Measurements from ENCODE around the gene CRACR2B.

Gene CRACR2B

GRCh38 chr11:862081-862661, 34.5 kb downstream of the CRACR2B start:
- Histone ChIP-seq H3K27ac (ENCODE audit: low read depth, low read length) (0 out of 2 replicates have a peak overlapping the region, but pooled peaks have one; percentile 60), H3K4me1 (ENCODE audit: control insufficient read depth, insufficient read depth, low read length) (peaks cover 33% of the 10 kb centered on the region), H3K4me3 (ENCODE audit: low read depth, low read length) (peak overlapping the region; percentile 49), H3K27me3 (ENCODE audit: control insufficient read depth, insufficient read depth, low read length) (no peaks in the 10 kb centered on the region), H3K36me3 (ENCODE audit: control insufficient read depth, insufficient read depth, low read length) (peaks cover 7% of the 10 kb centered on the region), H3K9ac (ENCODE audit: low read length) (peak overlapping the region; percentile 41), H3K9me3 (ENCODE audit: control insufficient read depth, insufficient read depth, low read depth, low read length) (no peaks in the 10 kb centered on the region)

- Histone ChIP-seq H3K9me3 (ENCODE audit: control insufficient read depth, insufficient read depth, low read depth, low read length) (no peaks in the 10 kb centered on the region), H3K4me1 (ENCODE audit: control insufficient read depth, insufficient read depth, low read length) (peaks cover 33% of the 10 kb centered on the region), H3K4me3 (ENCODE audit: low read depth, low read length) (peak overlapping the region; percentile 49), H3K36me3 (ENCODE audit: control insufficient read depth, insufficient read depth, low read length) (peaks cover 7% of the 10 kb centered on the region), H3K27ac (ENCODE audit: low read depth, low read length) (peak overlapping the region; percentile 60; the same call in 1 of the 2 replicates), H3K27me3 (ENCODE audit: control insufficient read depth, insufficient read depth, low read length) (no peaks in the 10 kb centered on the region), H3K9ac (ENCODE audit: low read length) (peak overlapping the region; percentile 18)
These were observed 34.9 kb downstream of the CRACR2B start for GRCh38 chr11:862696-863022.

- H3K9me3 ChIP-seq (ENCODE audit: control insufficient read depth, insufficient read depth, low read depth, low read length), result no peaks in the 10 kb centered on the region
- H3K27me3 ChIP-seq (ENCODE audit: control insufficient read depth, insufficient read depth, low read length), result no peaks in the 10 kb centered on the region
- H3K4me3 ChIP-seq (ENCODE audit: low read depth, low read length), result peak overlapping the region; percentile 49
- H3K27ac ChIP-seq (ENCODE audit: low read depth, low read length), result peak overlapping the region; percentile 60
- peak overlapping the region; percentile 77 for H3K9ac ChIP-seq (ENCODE audit: low read length)
- peaks cover 8% of the 10 kb centered on the region for H3K36me3 ChIP-seq (ENCODE audit: control insufficient read depth, insufficient read depth, low read length)
- H3K4me1 ChIP-seq (ENCODE audit: control insufficient read depth, insufficient read depth, low read length), result peaks cover 33% of the 10 kb centered on the region
These were observed 35.5 kb downstream of the CRACR2B start for GRCh38 chr11:863023-863909.

- no peak overlapping the region; the same call in 1 of the 2 replicates for H3K4me3 ChIP-seq (ENCODE audit: low read depth, low read length)
- peak overlapping the region; percentile 77 for H3K9ac ChIP-seq (ENCODE audit: low read length)
- peaks cover 33% of the 10 kb centered on the region for H3K4me1 ChIP-seq (ENCODE audit: control insufficient read depth, insufficient read depth, low read length)
- peak overlapping the region; percentile 60; the same call in 1 of the 2 replicates for H3K27ac ChIP-seq (ENCODE audit: low read depth, low read length)
- H3K36me3 ChIP-seq (ENCODE audit: control insufficient read depth, insufficient read depth, low read length), result peaks cover 16% of the 10 kb centered on the region
- no peaks in the 10 kb centered on the region for H3K27me3 ChIP-seq (ENCODE audit: control insufficient read depth, insufficient read depth, low read length)
- H3K9me3 ChIP-seq (ENCODE audit: control insufficient read depth, insufficient read depth, low read depth, low read length), result no peaks in the 10 kb centered on the region
These were observed 36.5 kb downstream of the CRACR2B start for GRCh38 chr11:863910-864827.

GRCh38 chr11:864898-865297, 37.2 kb downstream of the CRACR2B start:
- Histone ChIP-seq H3K4me3 (ENCODE audit: low read depth, low read length) (no peak overlapping the region), H3K9me3 (ENCODE audit: control insufficient read depth, insufficient read depth, low read depth, low read length) (no peaks in the 10 kb centered on the region), H3K36me3 (ENCODE audit: control insufficient read depth, insufficient read depth, low read length) (peaks cover 21% of the 10 kb centered on the region), H3K4me1 (ENCODE audit: control insufficient read depth, insufficient read depth, low read length) (peaks cover 35% of the 10 kb centered on the region), H3K9ac (ENCODE audit: low read length) (no peak overlapping the region), H3K27me3 (ENCODE audit: control insufficient read depth, insufficient read depth, low read length) (no peaks in the 10 kb centered on the region), H3K27ac (ENCODE audit: low read depth, low read length) (no peak overlapping the region)

- H3K9me3 ChIP-seq (ENCODE audit: control insufficient read depth, insufficient read depth, low read depth, low read length), result no peaks in the 10 kb centered on the region
- H3K27ac ChIP-seq (ENCODE audit: low read depth, low read length), result no peak overlapping the region
- H3K4me3 ChIP-seq (ENCODE audit: low read depth, low read length), result no peak overlapping the region
- no peak overlapping the region for H3K9ac ChIP-seq (ENCODE audit: low read length)
- no peaks in the 10 kb centered on the region for H3K27me3 ChIP-seq (ENCODE audit: control insufficient read depth, insufficient read depth, low read length)
- H3K4me1 ChIP-seq (ENCODE audit: control insufficient read depth, insufficient read depth, low read length), result peaks cover 31% of the 10 kb centered on the region
- peaks cover 21% of the 10 kb centered on the region for H3K36me3 ChIP-seq (ENCODE audit: control insufficient read depth, insufficient read depth, low read length)
These were observed 38.0 kb downstream of the CRACR2B start for GRCh38 chr11:865462-866430.

GRCh38 chr11:866481-866880, 38.8 kb downstream of the CRACR2B start:
- Histone ChIP-seq H3K9ac (ENCODE audit: low read length) (no peak overlapping the region), H3K4me3 (ENCODE audit: low read depth, low read length) (no peak overlapping the region), H3K27ac (ENCODE audit: low read depth, low read length) (no peak overlapping the region), H3K36me3 (ENCODE audit: control insufficient read depth, insufficient read depth, low read length) (peaks cover 25% of the 10 kb centered on the region), H3K27me3 (ENCODE audit: control insufficient read depth, insufficient read depth, low read length) (no peaks in the 10 kb centered on the region), H3K9me3 (ENCODE audit: control insufficient read depth, insufficient read depth, low read depth, low read length) (no peaks in the 10 kb centered on the region), H3K4me1 (ENCODE audit: control insufficient read depth, insufficient read depth, low read length) (peaks cover 31% of the 10 kb centered on the region)

- peaks cover 29% of the 10 kb centered on the region for H3K36me3 ChIP-seq (ENCODE audit: control insufficient read depth, insufficient read depth, low read length)
- H3K27me3 ChIP-seq (ENCODE audit: control insufficient read depth, insufficient read depth, low read length), result no peaks in the 10 kb centered on the region
- H3K9me3 ChIP-seq (ENCODE audit: control insufficient read depth, insufficient read depth, low read depth, low read length), result no peaks in the 10 kb centered on the region
- H3K4me3 ChIP-seq (ENCODE audit: low read depth, low read length), result no peak overlapping the region
- no peak overlapping the region for H3K9ac ChIP-seq (ENCODE audit: low read length)
- no peak overlapping the region for H3K27ac ChIP-seq (ENCODE audit: low read depth, low read length)
- peaks cover 18% of the 10 kb centered on the region for H3K4me1 ChIP-seq (ENCODE audit: control insufficient read depth, insufficient read depth, low read length)
These were observed 40.2 kb downstream of the CRACR2B start for GRCh38 chr11:867856-868358.

GRCh38 chr11:868394-868793, 40.7 kb downstream of the CRACR2B start:
- no peaks in the 10 kb centered on the region for H3K27me3 ChIP-seq (ENCODE audit: control insufficient read depth, insufficient read depth, low read length)
- H3K9me3 ChIP-seq (ENCODE audit: control insufficient read depth, insufficient read depth, low read depth, low read length), result no peaks in the 10 kb centered on the region
- H3K4me3 ChIP-seq (ENCODE audit: low read depth, low read length), result no peak overlapping the region
- H3K9ac ChIP-seq (ENCODE audit: low read length), result no peak overlapping the region
- H3K4me1 ChIP-seq (ENCODE audit: control insufficient read depth, insufficient read depth, low read length), result peaks cover 13% of the 10 kb centered on the region
- H3K27ac ChIP-seq (ENCODE audit: low read depth, low read length), result no peak overlapping the region
- H3K36me3 ChIP-seq (ENCODE audit: control insufficient read depth, insufficient read depth, low read length), result peaks cover 29% of the 10 kb centered on the region

GRCh38 chr11:868802-869201, 41.1 kb downstream of the CRACR2B start:
- Histone ChIP-seq H3K4me3 (ENCODE audit: low read depth, low read length) (no peak overlapping the region), H3K9me3 (ENCODE audit: control insufficient read depth, insufficient read depth, low read depth, low read length) (no peaks in the 10 kb centered on the region), H3K27me3 (ENCODE audit: control insufficient read depth, insufficient read depth, low read length) (no peaks in the 10 kb centered on the region), H3K4me1 (ENCODE audit: control insufficient read depth, insufficient read depth, low read length) (peaks cover 9% of the 10 kb centered on the region), H3K27ac (ENCODE audit: low read depth, low read length) (no peak overlapping the region), H3K9ac (ENCODE audit: low read length) (no peak overlapping the region), H3K36me3 (ENCODE audit: control insufficient read depth, insufficient read depth, low read length) (peaks cover 32% of the 10 kb centered on the region)

All from HUES6 (cell line).